ENCODE measurements around the gene CDC25B.

DNA sequence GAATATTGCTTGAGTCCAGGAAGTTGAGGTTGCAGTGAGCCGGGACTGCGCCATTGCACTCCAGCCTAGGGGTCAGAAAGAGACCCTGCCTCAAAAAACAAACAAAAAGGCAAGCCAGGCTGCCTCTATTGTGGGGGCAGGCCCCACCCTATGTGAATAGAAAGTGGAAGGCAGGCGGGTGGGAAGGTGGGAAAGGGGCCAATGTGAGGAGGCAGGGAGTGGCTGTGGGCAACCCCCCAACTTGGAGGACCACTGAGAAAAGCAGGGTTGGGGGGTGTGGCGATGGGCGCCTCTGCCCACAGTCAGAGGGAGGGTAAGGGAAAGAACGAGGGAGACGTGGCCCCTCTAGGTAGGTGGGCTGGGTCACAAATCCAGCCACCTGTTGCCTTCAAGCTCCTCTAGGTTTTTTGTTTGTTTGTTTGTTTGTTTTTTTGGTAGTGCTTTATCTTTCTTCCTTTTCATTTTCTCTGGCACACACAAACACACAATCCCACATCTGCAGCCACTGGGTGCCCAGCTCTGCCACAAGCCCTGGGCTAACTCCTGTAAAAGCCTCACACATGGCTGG, 18.9 kb downstream of the CDC25B start:
- TF ChIP-seq, protein P1, sequence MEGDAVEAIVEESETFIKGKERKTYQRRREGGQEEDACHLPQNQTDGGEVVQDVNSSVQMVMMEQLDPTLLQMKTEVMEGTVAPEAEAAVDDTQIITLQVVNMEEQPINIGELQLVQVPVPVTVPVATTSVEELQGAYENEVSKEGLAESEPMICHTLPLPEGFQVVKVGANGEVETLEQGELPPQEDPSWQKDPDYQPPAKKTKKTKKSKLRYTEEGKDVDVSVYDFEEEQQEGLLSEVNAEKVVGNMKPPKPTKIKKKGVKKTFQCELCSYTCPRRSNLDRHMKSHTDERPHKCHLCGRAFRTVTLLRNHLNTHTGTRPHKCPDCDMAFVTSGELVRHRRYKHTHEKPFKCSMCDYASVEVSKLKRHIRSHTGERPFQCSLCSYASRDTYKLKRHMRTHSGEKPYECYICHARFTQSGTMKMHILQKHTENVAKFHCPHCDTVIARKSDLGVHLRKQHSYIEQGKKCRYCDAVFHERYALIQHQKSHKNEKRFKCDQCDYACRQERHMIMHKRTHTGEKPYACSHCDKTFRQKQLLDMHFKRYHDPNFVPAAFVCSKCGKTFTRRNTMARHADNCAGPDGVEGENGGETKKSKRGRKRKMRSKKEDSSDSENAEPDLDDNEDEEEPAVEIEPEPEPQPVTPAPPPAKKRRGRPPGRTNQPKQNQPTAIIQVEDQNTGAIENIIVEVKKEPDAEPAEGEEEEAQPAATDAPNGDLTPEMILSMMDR (IDR thresholded peaks at IDR 0.05), result no peak
- no peak for TF ChIP-seq POLR2A (IDR thresholded peaks at IDR 0.05)

Data from prostate gland (tissue), 2 donors.